ENCODE results near the gene CYTH2.

- TF ChIP-seq EP300 (IDR thresholded peaks at IDR 0.05; ENCODE audit: borderline replicate concordance) (no peak), TAF1 (IDR thresholded peaks at IDR 0.05; ENCODE audit: low read depth) (no peak), RAD21 (IDR thresholded peaks at IDR 0.05; ENCODE audit: low read depth) (no peak), EGR1 (IDR thresholded peaks at IDR 0.05) (no peak), REST (IDR thresholded peaks at IDR 0.05; ENCODE audit: low read depth) (no peak), MAX (IDR thresholded peaks at IDR 0.05) (no peak), FOXM1 (IDR thresholded peaks at IDR 0.05; ENCODE audit: borderline replicate concordance, low read depth) (no peak), CEBPB (IDR thresholded peaks at IDR 0.05) (no peak), YY1 (IDR thresholded peaks at IDR 0.05; ENCODE audit: low read depth) (no peak), TEAD4 (IDR thresholded peaks at IDR 0.05) (no peak), NFIC (IDR thresholded peaks at IDR 0.05) (no peak), TCF12 (IDR thresholded peaks at IDR 0.05; ENCODE audit: low read depth) (no peak)
These were observed 20.6 kb upstream of the CYTH2 start for GRCh38 chr19:48448563-48448962.
